Measurements from ENCODE around the gene TMEM8B.
A peak's percentile ranks its signal among the peaks of the same experiment; 100 is the strongest.

Gene TMEM8B

GRCh38 chr9:35829084-35829763, at the start of gene TMEM8B:
Gene TMEM8B, plus strand, starts transcription at chr9:35829228. Its CDS starts 220 bp downstream, at chr9:35829448.
- peak; percentile 90 for DNase-seq

- no peak for DNase-seq
Measured at GRCh38 chr9:35781066-35781465, 48.0 kb upstream of the TMEM8B start.

GRCh38 chr9:35783418-35783817, 45.6 kb upstream of the TMEM8B start:
- no peak for DNase-seq

GRCh38 chr9:35789541-35789940, 39.5 kb upstream of the TMEM8B start:
- DNase-seq = no peak

- DNase-seq = no peak
Measured at GRCh38 chr9:35790025-35790384, 39.0 kb upstream of the TMEM8B start.

- peak; percentile 89 for DNase-seq
Measured at GRCh38 chr9:35790385-35791296, 38.4 kb upstream of the TMEM8B start.

GRCh38 chr9:35791297-35791921, 37.6 kb upstream of the TMEM8B start, which contains the start of gene NPR2:
Gene NPR2, plus strand, starts transcription at chr9:35791591. Its CDS starts 818 bp downstream, at chr9:35792409.
- DNase-seq = peak; percentile 31

- no peak for DNase-seq
Measured at GRCh38 chr9:35792024-35792813, 36.8 kb upstream of the TMEM8B start.

- no peak for DNase-seq
Measured at GRCh38 chr9:35792826-35793225, 36.2 kb upstream of the TMEM8B start.

- no peak for DNase-seq
Measured at GRCh38 chr9:35793461-35793860, 35.6 kb upstream of the TMEM8B start.

- peak; percentile 25 for DNase-seq
Measured at GRCh38 chr9:35795695-35796094, 33.3 kb upstream of the TMEM8B start.

GRCh38 chr9:35797311-35798109, 31.5 kb upstream of the TMEM8B start:
- DNase-seq = no peak

GRCh38 chr9:35798658-35799374, 30.2 kb upstream of the TMEM8B start:
- DNase-seq = peak; percentile 32

- no peak for DNase-seq
Measured at GRCh38 chr9:35800530-35800929, 28.5 kb upstream of the TMEM8B start.

- DNase-seq = no peak
Measured at GRCh38 chr9:35801328-35802128, 27.5 kb upstream of the TMEM8B start.

- DNase-seq = no peak
Measured at GRCh38 chr9:35806101-35806500, 22.9 kb upstream of the TMEM8B start.

GRCh38 chr9:35808433-35808832, 20.6 kb upstream of the TMEM8B start:
- no peak for DNase-seq

GRCh38 chr9:35810122-35810521, 18.9 kb upstream of the TMEM8B start:
- DNase-seq = no peak

GRCh38 chr9:35811381-35812024, 17.5 kb upstream of the TMEM8B start:
- DNase-seq = no peak
